Fibroblast of mammary gland (primary cell): ENCODE data around the gene SMLR1.
A peak's percentile ranks its signal among the peaks of the same experiment; 100 is the strongest.

Experiments
- DNase-seq: peaks from one replicate; pipeline ENCODE4 v3.0.0-alpha.2; 2010; ENCODE audit warnings: low read depth
- H3K4me3 ChIP-seq: 2 replicates; pipeline ENCODE4 v1.5.1; 2011; ENCODE audit warnings: low read depth, mild to moderate bottlenecking, low read length, moderate library complexity; ENCODE audit not compliant: control insufficient read depth
- CTCF ChIP-seq: conservative IDR thresholded peaks from 2 replicates; pipeline ENCODE4 v1.5.1; 2011; ENCODE audit warnings: low read depth, low read length, inconsistent platforms; ENCODE audit not compliant: control insufficient read depth, insufficient read depth

SMLR1 gene

GRCh38 chr6:130851026-130851425 is 23.8 kb downstream of the SMLR1 start:
- peak; percentile 4 for DNase-seq
- H3K4me3 ChIP-seq, result no peak overlapping the region
- no peak for TF ChIP-seq CTCF

- no peak for TF ChIP-seq CTCF
Measured at GRCh38 chr6:130852844-130853554, 25.8 kb downstream of the SMLR1 start.

GRCh38 chr6:130853555-130854183 is 26.5 kb downstream of the SMLR1 start:
- TF ChIP-seq CTCF, result no peak
- H3K4me3 ChIP-seq, result no peak overlapping the region
- peak; percentile 66 for DNase-seq

More at GRCh38 chr6:130852844-130853554, 25.8 kb downstream of the SMLR1 start:
- H3K4me3 ChIP-seq, result no peak overlapping the region
- no peak for DNase-seq

- no peak overlapping the region for H3K4me3 ChIP-seq
- TF ChIP-seq CTCF, result no peak
- no peak for DNase-seq
Measured at GRCh38 chr6:130858054-130858453, 30.8 kb downstream of the SMLR1 start.

GRCh38 chr6:130858498-130859160 is 31.4 kb downstream of the SMLR1 start:
- no peak overlapping the region for H3K4me3 ChIP-seq
- DNase-seq, result no peak
- no peak for TF ChIP-seq CTCF

GRCh38 chr6:130859161-130859867 is 32.1 kb downstream of the SMLR1 start:
- no peak overlapping the region for H3K4me3 ChIP-seq
- no peak for TF ChIP-seq CTCF
- no peak for DNase-seq
